ENCODE data around the gene ENC1.

Gene ENC1

DNA sequence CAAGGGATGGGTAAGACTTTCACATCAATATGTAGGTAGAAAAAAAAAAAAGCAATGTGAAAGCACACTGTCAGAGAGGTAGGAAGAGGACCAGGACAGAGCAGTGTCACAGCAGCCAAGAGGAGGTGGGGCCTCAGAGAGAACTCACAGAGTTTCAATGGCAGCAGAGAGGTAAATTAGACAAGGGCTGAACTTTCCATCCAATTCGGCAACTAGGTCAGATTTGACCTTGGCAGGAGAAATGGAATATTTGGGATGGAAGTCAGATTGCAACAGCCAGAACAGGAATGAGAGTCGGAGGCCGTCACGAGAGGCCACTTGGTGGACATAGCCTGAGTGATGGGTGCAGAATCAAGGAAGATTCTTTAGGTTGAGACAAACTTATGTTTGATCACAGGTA is 57.7 kb downstream of the ENC1 start:
- TF ChIP-seq, protein P1, sequence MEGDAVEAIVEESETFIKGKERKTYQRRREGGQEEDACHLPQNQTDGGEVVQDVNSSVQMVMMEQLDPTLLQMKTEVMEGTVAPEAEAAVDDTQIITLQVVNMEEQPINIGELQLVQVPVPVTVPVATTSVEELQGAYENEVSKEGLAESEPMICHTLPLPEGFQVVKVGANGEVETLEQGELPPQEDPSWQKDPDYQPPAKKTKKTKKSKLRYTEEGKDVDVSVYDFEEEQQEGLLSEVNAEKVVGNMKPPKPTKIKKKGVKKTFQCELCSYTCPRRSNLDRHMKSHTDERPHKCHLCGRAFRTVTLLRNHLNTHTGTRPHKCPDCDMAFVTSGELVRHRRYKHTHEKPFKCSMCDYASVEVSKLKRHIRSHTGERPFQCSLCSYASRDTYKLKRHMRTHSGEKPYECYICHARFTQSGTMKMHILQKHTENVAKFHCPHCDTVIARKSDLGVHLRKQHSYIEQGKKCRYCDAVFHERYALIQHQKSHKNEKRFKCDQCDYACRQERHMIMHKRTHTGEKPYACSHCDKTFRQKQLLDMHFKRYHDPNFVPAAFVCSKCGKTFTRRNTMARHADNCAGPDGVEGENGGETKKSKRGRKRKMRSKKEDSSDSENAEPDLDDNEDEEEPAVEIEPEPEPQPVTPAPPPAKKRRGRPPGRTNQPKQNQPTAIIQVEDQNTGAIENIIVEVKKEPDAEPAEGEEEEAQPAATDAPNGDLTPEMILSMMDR (conservative IDR thresholded peaks at IDR 0.05; ENCODE audit: low read length), result no peak
- no peak for DNase-seq (ENCODE audit: low read depth)

DNA sequence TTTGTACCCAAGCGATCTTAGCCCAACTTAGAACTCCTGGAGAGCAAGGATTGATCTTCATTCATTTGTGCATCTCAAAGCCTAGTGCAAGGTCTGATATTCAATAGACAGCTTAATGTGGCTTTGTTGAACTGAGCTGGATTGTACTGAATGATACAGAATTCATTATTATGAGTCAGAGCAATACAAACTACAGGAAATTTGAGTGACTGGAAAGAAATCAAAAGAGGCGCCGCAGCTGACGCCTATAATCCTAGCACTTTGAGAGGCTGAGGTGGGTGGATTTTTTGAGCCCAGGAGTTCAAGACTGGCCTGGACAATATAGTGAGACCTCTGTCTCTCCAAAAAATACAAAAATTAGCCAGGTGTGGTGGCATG is 58.6 kb downstream of the ENC1 start:
- DNase-seq (ENCODE audit: low read depth), result no peak
- TF ChIP-seq, protein P1 (conservative IDR thresholded peaks at IDR 0.05; ENCODE audit: low read length), result no peak
- no peak overlapping the region for H3K4me3 ChIP-seq (ENCODE audit: low read length)

More for the DNA sequence above, 57.7 kb downstream of the ENC1 start:
- no peak overlapping the region for H3K4me3 ChIP-seq (ENCODE audit: low read length)

DNA sequence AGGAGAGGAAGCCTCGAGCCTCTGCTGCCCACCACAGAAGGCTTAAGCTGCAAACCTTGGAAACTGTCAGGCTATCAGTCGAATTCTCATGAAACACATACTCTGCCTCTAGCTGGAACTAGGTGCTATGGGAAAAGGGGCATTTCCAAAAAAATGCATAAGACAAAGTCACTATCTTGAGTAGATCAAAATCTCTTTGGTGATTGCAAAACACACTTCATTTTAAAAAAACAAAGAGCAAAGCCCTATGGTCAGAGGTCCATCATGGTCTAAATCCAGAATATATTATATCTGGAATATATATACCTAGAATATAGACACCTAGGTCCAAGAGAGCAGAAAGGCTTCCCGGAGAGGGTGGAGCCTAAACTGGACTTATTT is 59.8 kb downstream of the ENC1 start:
- TF ChIP-seq, protein P1 (conservative IDR thresholded peaks at IDR 0.05; ENCODE audit: low read length), result no peak
- no peak for DNase-seq (ENCODE audit: low read depth)
- H3K4me3 ChIP-seq (ENCODE audit: low read length), result no peak overlapping the region

DNA sequence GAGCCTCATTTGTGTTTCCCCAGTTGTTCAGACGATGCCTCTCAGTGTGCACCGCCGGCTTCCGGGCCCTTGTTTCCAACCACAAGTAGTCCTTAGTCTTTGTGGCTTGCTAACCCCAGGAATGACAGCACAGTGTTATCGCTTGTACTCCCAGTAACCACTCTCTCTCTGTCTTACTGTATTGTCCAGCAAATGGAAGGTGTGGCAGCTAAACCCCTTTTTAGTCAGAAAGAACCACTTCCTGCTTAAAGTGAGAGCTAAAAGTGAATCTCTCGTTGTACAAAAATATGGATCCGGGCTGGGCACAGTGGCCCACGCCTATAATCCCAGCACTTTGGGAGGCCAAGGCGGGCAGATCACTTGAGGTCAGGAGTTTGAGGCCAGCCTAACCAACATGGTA is 61.3 kb downstream of the ENC1 start:
- DNase-seq (ENCODE audit: low read depth), result no peak
- TF ChIP-seq, protein P1 (conservative IDR thresholded peaks at IDR 0.05; ENCODE audit: low read length), result no peak
- H3K4me3 ChIP-seq (ENCODE audit: low read length), result no peak overlapping the region

DNA sequence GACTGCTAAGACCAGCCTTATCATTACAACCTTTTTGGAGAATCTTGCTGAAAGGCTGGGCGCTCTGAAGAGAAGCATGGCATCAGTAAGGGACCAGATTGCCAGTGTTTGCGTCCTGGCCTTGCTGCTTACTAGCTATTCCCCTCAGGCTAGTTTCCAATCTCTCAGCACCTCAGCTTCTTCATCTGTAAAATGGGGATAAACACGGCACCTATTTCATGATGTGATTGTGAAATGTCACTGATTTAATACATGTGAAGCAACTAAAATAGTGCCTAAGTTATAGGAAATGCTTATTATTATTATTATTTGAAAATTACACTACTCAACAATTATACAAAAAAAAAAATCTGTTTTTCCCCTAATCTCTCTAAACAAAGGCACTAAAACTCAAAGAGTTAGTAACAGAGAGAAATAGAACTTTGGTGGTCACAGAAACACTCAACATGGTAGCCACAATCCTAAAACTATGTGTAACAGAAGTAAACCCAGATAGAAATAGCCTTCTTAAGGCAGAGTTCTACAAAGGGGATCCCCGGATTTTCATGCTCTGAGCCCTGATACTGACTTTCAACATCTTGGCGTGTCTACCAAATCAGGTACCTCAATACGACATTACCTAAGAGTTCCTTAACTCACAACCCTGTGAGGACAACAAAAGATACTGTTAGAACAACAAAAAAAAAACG is 62.0 kb downstream of the ENC1 start:
- no peak overlapping the region for H3K4me3 ChIP-seq (ENCODE audit: low read length)
- TF ChIP-seq, protein P1 (conservative IDR thresholded peaks at IDR 0.05; ENCODE audit: low read length), result no peak
- no peak for DNase-seq (ENCODE audit: low read depth)

Measured in AG10803 (cell line).